GM23248 (cell line): ENCODE measurements around the gene SLC1A2. TPM values are rescaled to one million over a fixed set of nuclear protein-coding genes. Genes with fewer than 3 reads are reported as not detected.
A peak's percentile ranks its signal among the peaks of the same experiment; 100 is the strongest.

Source experiments
- DNase-seq: peaks from one replicate; pipeline ENCODE4 v3.0.0-alpha.2; 2015
- H2AFZ ChIP-seq: fragments of 200-600 bp; sonication (generic); 2 replicates; pipeline ENCODE4 v1.6.1; 2016; ENCODE audit warnings: antibody characterized with exemption
- H3F3A ChIP-seq: fragments of 200-600 bp; sonication (generic); 2 replicates; pipeline ENCODE4 v1.6.1; 2016; ENCODE audit warnings: mild to moderate bottlenecking, antibody characterized with exemption, mixed run types; ENCODE audit not compliant: insufficient read depth
- H3K27ac ChIP-seq: fragments of 200-600 bp; sonication (generic); 2 replicates; pipeline ENCODE4 v1.5.1; 2016; ENCODE audit warnings: mild to moderate bottlenecking
- H3K27me3 ChIP-seq: fragments of 200-600 bp; sonication (generic); replicated peaks from 2 replicates; pipeline ENCODE4 v1.6.1; 2016; ENCODE audit warnings: mild to moderate bottlenecking; ENCODE audit not compliant: insufficient read depth
- H3K36me3 ChIP-seq: fragments of 200-600 bp; sonication (generic); 2 replicates; pipeline ENCODE4 v1.6.1; 2016; ENCODE audit warnings: low read depth, mild to moderate bottlenecking
- H3K4me1 ChIP-seq: fragments of 200-600 bp; sonication (generic); 2 replicates; pipeline ENCODE4 v1.6.1; 2016; ENCODE audit warnings: mild to moderate bottlenecking; ENCODE audit not compliant: insufficient read depth
- H3K4me2 ChIP-seq: fragments of 200-600 bp; sonication (generic); one replicate; pipeline ENCODE4 v1.6.1; 2016; ENCODE audit warnings: mild to moderate bottlenecking; ENCODE audit not compliant: unreplicated experiment
- H3K4me3 ChIP-seq: fragments of 200-600 bp; sonication (generic); 2 replicates; pipeline ENCODE4 v1.5.1; 2016; ENCODE audit warnings: mild to moderate bottlenecking
- H3K79me2 ChIP-seq: fragments of 200-600 bp; sonication (generic); 2 replicates; pipeline ENCODE4 v1.6.1; 2016; ENCODE audit warnings: mild to moderate bottlenecking; ENCODE audit not compliant: insufficient read depth
- H3K9ac ChIP-seq: fragments of 200-600 bp; sonication (generic); 2 replicates; pipeline ENCODE4 v1.6.1; 2016; ENCODE audit warnings: mild to moderate bottlenecking
- H3K9me2 ChIP-seq: fragments of 200-600 bp; sonication (generic); 2 replicates; pipeline ENCODE4 v1.6.1; 2016; ENCODE audit warnings: mixed run types, mild to moderate bottlenecking, moderate library complexity; ENCODE audit not compliant: insufficient read depth
- H3K9me3 ChIP-seq: fragments of 200-600 bp; sonication (generic); one replicate; pipeline ENCODE4 v1.6.1; 2017; ENCODE audit warnings: low read depth
- H4K20me1 ChIP-seq: fragments of 200-600 bp; sonication (generic); 2 replicates; pipeline ENCODE4 v1.6.0; 2016; ENCODE audit not compliant: insufficient read depth
- EZH2 ChIP-seq: fragments of 200-600 bp; sonication (generic); IDR thresholded peaks from 2 replicates; pipeline ENCODE4 v1.6.1; 2018; ENCODE audit warnings: antibody characterized with exemption, mild to moderate bottlenecking; ENCODE audit not compliant: insufficient read depth, poor library complexity, severe bottlenecking
- EZH2phosphoT487 ChIP-seq: fragments of 200-600 bp; sonication (generic); IDR thresholded peaks from 2 replicates; pipeline ENCODE4 v1.6.1; 2018; ENCODE audit warnings: antibody characterized with exemption, moderate library complexity, mild to moderate bottlenecking, low read depth; ENCODE audit not compliant: insufficient read depth
- WGBS, 2 experiments: methylation state at CpG; one replicate each; pipeline ENCODE4 v1.1.6; 2015 to 2017; ENCODE audit warnings: low lambda C conversion rate in 2 of 2, low coverage in 1 of 2; ENCODE audit errors: missing lambda C conversion rate in 2 of 2; 5-methylcytosine and 5-hydroxymethylcytosine counted together
- in situ Hi-C: fragments of 300-500 bp; cut with MboI; formaldehyde crosslinking; loops from 2 replicates; pipeline ENCODE4 v1.15.0; 2020
- polyA plus RNA-seq: library from polyadenylated mRNA; unstranded; fragments of >200 nt; fragmentation: Nextera tagmentation; extraction: Ambion mirVana; gene quantifications from 2 replicates; pipeline ENCODE4 v1.2.1, GENCODE V29; 2016
- total RNA-seq: library from RNA; depleted of rRNA; stranded (reverse); fragments of >200 nt; shearing (Covaris generic); gene quantifications from 2 replicates; pipeline ENCODE4 v1.2.3, GENCODE V29; 2014

SLC1A2 gene
- total and polyA plus RNA-seq, 2 experiments from 2014 or later: 0.88 to 1.2 TPM

GRCh38 chr11:35288309-35288708 lies 131.0 kb downstream of the SLC1A2 start:
- DNase-seq: peak; percentile 33
- H3F3A ChIP-seq: peaks cover 14% of the 10 kb centered on the region
- 0 out of 2 replicates have a peak overlapping the region, but pooled peaks have one; percentile 86 for H3K27ac ChIP-seq
- H3K9me3 ChIP-seq: no peaks in the 10 kb centered on the region
- no peaks in the 10 kb centered on the region for H3K9me2 ChIP-seq
- no peak overlapping the region for H3K9ac ChIP-seq
- TF ChIP-seq EZH2: no peak
- TF ChIP-seq EZH2phosphoT487: no peak
- H3K4me3 ChIP-seq: no peak overlapping the region
- H2AFZ ChIP-seq: no peak overlapping the region; the same call in 1 of the 2 replicates
- H4K20me1 ChIP-seq: no peaks in the 10 kb centered on the region
- no peak overlapping the region for H3K4me2 ChIP-seq
- H3K4me1 ChIP-seq: peaks cover 30% of the 10 kb centered on the region
- H3K79me2 ChIP-seq: no peaks in the 10 kb centered on the region
- no peaks in the 10 kb centered on the region for H3K36me3 ChIP-seq
- WGBS, 2 experiments: 24 to 30% methylated on average over 3 of the region's 3 CpGs
- no peaks in the 10 kb centered on the region for H3K27me3 ChIP-seq
- in situ Hi-C loops: no loop called here

- WGBS, 2 experiments: 51 to 55% methylated on average over 5 of the region's 5 CpGs
- Histone ChIP-seq H3K9ac (no peak overlapping the region), H3K9me2 (no peaks in the 10 kb centered on the region), H3K4me2 (no peak overlapping the region), H3K4me3 (no peak overlapping the region), H3K27ac (no peak overlapping the region), H3K36me3 (no peaks in the 10 kb centered on the region), H2AFZ (no peak overlapping the region), H3F3A (peaks cover 14% of the 10 kb centered on the region), H3K79me2 (no peaks in the 10 kb centered on the region), H4K20me1 (no peaks in the 10 kb centered on the region), H3K9me3 (no peaks in the 10 kb centered on the region), H3K27me3 (no peaks in the 10 kb centered on the region), H3K4me1 (peaks cover 33% of the 10 kb centered on the region)
- TF ChIP-seq EZH2phosphoT487: no peak
- TF ChIP-seq EZH2: no peak
- in situ Hi-C loops: no loop called here
- no peak for DNase-seq
Measured at GRCh38 chr11:35287344-35287890, 131.9 kb downstream of the SLC1A2 start.

- no peaks in the 10 kb centered on the region for H4K20me1 ChIP-seq
- no peaks in the 10 kb centered on the region for H3K27me3 ChIP-seq
- H2AFZ ChIP-seq: no peak overlapping the region
- H3K27ac ChIP-seq: no peak overlapping the region
- H3K79me2 ChIP-seq: no peaks in the 10 kb centered on the region
- H3K9ac ChIP-seq: no peak overlapping the region
- H3K9me3 ChIP-seq: no peaks in the 10 kb centered on the region
- in situ Hi-C loops: no loop called here
- H3K4me1 ChIP-seq: peaks cover 38% of the 10 kb centered on the region
- H3K4me2 ChIP-seq: no peak overlapping the region
- peaks cover 19% of the 10 kb centered on the region for H3F3A ChIP-seq
- no peak for DNase-seq
- H3K4me3 ChIP-seq: no peak overlapping the region
- H3K36me3 ChIP-seq: no peaks in the 10 kb centered on the region
- TF ChIP-seq EZH2 (no peak), EZH2phosphoT487 (no peak)
- H3K9me2 ChIP-seq: no peaks in the 10 kb centered on the region
Measured at GRCh38 chr11:35286126-35286525, 133.2 kb downstream of the SLC1A2 start.

GRCh38 chr11:35285471-35285870 lies 133.9 kb downstream of the SLC1A2 start:
- Histone ChIP-seq H3K9me3 (no peaks in the 10 kb centered on the region), H3K4me3 (no peak overlapping the region), H3K9ac (no peak overlapping the region), H3K9me2 (no peaks in the 10 kb centered on the region), H3K79me2 (no peaks in the 10 kb centered on the region), H4K20me1 (no peaks in the 10 kb centered on the region), H3K27ac (no peak overlapping the region), H3K27me3 (no peaks in the 10 kb centered on the region), H2AFZ (no peak overlapping the region), H3K36me3 (no peaks in the 10 kb centered on the region), H3K4me1 (peaks cover 37% of the 10 kb centered on the region), H3K4me2 (no peak overlapping the region), H3F3A (peaks cover 19% of the 10 kb centered on the region)
- no peak for TF ChIP-seq EZH2
- TF ChIP-seq EZH2phosphoT487: no peak
- in situ Hi-C loops: no loop called here
- no peak for DNase-seq
- whole genome bisulfite sequencing, 2 experiments: 97 to 100% methylated on average over 1 of the region's 1 CpG
